ENCODE results near the gene TIGIT.
A peak's percentile ranks its signal among the peaks of the same experiment; 100 is the strongest.
"Not testable (repeated sequence)": the region's sequence is repeated elsewhere in the genome, so short reads cannot be mapped to it uniquely, and the experiment has no call there.

The TIGIT gene

GRCh38 chr3:114293838-114294535 is at the start of gene TIGIT:
Gene TIGIT, plus strand, starts transcription at chr3:114294028. Its CDS starts 34 bp downstream, at chr3:114294062.
- no peak for DNase-seq

- no peak for DNase-seq
Measured at GRCh38 chr3:114252954-114253353, 40.9 kb upstream of the TIGIT start.

- no peak for DNase-seq
Measured at GRCh38 chr3:114253505-114253904, 40.3 kb upstream of the TIGIT start.

GRCh38 chr3:114259566-114259965 is 34.3 kb upstream of the TIGIT start:
- DNase-seq: no peak

GRCh38 chr3:114260152-114260551 is 33.7 kb upstream of the TIGIT start:
- DNase-seq: no peak

GRCh38 chr3:114270019-114270418 is 23.8 kb upstream of the TIGIT start:
- DNase-seq: no peak

GRCh38 chr3:114272271-114272670 is 21.6 kb upstream of the TIGIT start:
- DNase-seq: no peak

- DNase-seq: no peak
Measured at GRCh38 chr3:114274929-114275328, 18.9 kb upstream of the TIGIT start.

GRCh38 chr3:114276856-114277255 is 17.0 kb upstream of the TIGIT start:
- not testable (repeated sequence) for DNase-seq

GRCh38 chr3:114284644-114285043 is 9.2 kb upstream of the TIGIT start:
- DNase-seq: no peak

- no peak for DNase-seq
Measured at GRCh38 chr3:114285648-114286230, 8.1 kb upstream of the TIGIT start.

- DNase-seq: no peak
Measured at GRCh38 chr3:114286266-114286665, 7.6 kb upstream of the TIGIT start.

GRCh38 chr3:114290911-114291901 is 2.6 kb upstream of the TIGIT start:
- peak; percentile 76 for DNase-seq

GRCh38 chr3:114294940-114295480 is 1.2 kb downstream of the TIGIT start:
- DNase-seq: no peak

- no peak for DNase-seq
Measured at GRCh38 chr3:114295946-114296345, 2.1 kb downstream of the TIGIT start.

GRCh38 chr3:114299421-114299820 is 5.6 kb downstream of the TIGIT start:
- no peak for DNase-seq

- DNase-seq: no peak
Measured at GRCh38 chr3:114299941-114300624, 6.3 kb downstream of the TIGIT start.

- DNase-seq: no peak
Measured at GRCh38 chr3:114307222-114307830, 13.5 kb downstream of the TIGIT start.

GRCh38 chr3:114307832-114308231 is 14.0 kb downstream of the TIGIT start:
- no peak for DNase-seq

- DNase-seq: no peak
Measured at GRCh38 chr3:114308377-114308776, 14.5 kb downstream of the TIGIT start.

GRCh38 chr3:114308830-114309229 is 15.0 kb downstream of the TIGIT start:
- DNase-seq: no peak

- DNase-seq: no peak
Measured at GRCh38 chr3:114310695-114311094, 16.9 kb downstream of the TIGIT start.
